Hematopoietic multipotent progenitor cell treated with erythropoietin and hydrocortisone succinate and interleukin-3 and kit ligand, for 4 days (in vitro differentiated cells): Measurements from ENCODE around the gene KLF1.
"Not testable (repeated sequence)": the region's sequence is repeated elsewhere in the genome, so short reads cannot be mapped to it uniquely, and the experiment has no call there.

Source experiments
- DNase-seq: peaks from one replicate; pipeline ENCODE4 v3.0.0-alpha.2; 2015

KLF1 gene

GRCh38 chr19:12886969-12887747, at the start of gene KLF1:
KLF1 (minus strand) TSS chr19:12887201; CDS start chr19:12887140, 61 bp downstream.
- peak; percentile 94 for DNase-seq

DNA sequence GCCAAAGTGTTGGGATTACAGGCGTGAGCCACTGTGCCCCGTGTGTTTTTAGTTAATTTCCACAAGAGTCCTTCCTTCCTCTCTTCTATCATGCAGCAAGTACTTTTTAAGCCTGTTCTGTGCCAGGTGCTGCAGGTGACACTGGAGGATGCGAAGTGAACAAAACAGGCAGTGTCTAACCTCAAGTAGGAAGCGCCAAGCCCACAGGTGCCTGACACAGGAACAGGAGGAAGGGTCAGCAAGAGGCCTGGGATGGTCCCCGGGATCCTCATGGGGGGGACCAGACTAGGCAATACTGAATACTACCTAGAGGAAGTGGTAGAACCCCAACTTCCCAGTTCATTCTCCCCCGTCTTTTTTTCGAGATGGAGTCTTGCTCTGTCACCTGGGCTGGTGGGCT, 49.6 kb upstream of the KLF1 start:
- DNase-seq, result no peak

DNA sequence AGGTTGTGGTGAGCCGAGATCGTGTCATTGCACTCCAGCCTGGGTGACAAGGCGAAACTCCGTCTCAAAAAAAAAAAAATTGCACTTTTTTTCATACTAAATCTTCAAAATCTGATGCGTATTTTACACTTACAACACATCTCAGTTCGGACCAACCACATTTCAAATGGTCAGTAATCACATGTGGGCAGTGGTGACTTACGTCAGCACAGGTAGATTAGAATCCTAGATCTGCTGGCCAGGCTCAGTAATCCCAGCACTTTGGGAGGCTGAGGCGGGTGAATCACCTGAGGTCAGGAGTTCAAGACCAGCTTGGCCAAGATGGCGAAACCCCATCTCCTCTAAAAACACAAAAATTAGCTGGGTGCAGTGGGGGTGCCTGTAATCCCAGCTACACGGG, 48.1 kb upstream of the KLF1 start:
- DNase-seq, result peak; percentile 5

- DNase-seq, result peak; percentile 97
Observed at GRCh38 chr19:12933287-12934072, 46.5 kb upstream of the KLF1 start, which contains the start of gene FARSA. FARSA (minus strand) TSS chr19:12933711; CDS start chr19:12933696, 15 bp downstream.

- DNase-seq, result peak; percentile 40
Observed at GRCh38 chr19:12932392-12933286, 45.6 kb upstream of the KLF1 start.

- peak; percentile 66 for DNase-seq
Observed at GRCh38 chr19:12930002-12930645, 43.1 kb upstream of the KLF1 start.

- DNase-seq, result no peak
Observed at GRCh38 chr19:12924621-12925310, 37.8 kb upstream of the KLF1 start.

DNA sequence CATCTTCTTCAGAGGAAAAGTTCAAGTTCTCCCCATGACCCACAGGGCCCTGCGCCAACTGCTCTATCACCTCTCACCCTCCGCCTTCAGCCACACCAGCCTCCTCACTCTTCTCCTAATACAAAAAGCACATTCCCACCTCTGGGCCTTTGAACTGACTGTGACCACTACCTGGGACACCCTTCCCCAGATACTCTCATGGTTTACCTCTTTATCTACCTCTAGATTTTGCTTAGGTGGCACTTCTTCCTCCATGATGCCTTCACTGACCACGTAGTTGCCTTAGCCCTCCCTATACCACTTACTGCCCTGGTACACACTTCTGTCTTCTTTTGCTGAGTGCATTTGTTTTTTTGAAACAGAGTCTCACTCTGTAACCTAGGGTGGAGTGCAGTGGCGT, 36.0 kb upstream of the KLF1 start:
- no peak for DNase-seq

DNA sequence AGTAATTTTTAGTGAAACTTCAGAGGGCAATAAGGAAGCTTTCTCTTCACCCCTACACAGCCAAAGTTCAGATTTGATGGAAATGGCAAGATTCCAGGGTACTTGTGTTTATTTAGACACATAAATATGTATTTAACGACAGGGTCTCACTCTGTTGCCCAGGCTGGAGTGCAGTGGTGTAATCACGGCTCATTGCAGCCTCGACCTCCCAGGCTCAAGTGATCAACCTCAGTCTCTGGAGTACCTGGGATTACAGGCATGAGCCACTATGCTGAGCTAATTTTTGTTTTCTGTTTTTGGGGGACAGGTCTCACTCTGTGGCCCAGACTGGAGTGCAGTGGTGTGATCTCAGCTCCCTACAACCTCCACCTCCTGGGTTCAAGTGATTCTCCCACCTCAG, 34.0 kb upstream of the KLF1 start:
- DNase-seq, result no peak

DNA sequence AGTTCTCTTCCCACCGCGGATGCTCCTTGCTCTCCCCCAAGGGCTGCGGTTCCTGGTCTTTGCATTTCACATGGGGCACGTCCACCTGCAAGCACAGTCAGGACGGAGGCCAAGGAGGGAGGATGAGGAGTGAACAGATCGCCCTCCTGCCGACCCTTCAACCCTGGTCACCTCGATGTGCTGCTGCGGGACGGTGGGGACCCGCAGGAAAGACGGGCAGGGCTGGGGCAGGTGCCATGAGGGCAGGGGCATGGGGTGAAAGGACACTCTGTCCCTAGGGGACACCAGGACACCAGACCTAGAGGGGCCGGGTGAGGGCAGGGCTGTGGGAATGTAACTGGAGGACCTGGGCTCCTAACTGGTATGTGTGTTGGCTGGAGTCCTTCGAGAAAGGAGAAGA, 31.3 kb upstream of the KLF1 start:
- no peak for DNase-seq

GRCh38 chr19:12915860-12916259, 28.9 kb upstream of the KLF1 start:
- not testable (repeated sequence) for DNase-seq

- peak; percentile 94 for DNase-seq
Observed at GRCh38 chr19:12913851-12914690, 27.1 kb upstream of the KLF1 start.

GRCh38 chr19:12913011-12913561, 26.1 kb upstream of the KLF1 start:
- DNase-seq, result peak; percentile 83

DNA sequence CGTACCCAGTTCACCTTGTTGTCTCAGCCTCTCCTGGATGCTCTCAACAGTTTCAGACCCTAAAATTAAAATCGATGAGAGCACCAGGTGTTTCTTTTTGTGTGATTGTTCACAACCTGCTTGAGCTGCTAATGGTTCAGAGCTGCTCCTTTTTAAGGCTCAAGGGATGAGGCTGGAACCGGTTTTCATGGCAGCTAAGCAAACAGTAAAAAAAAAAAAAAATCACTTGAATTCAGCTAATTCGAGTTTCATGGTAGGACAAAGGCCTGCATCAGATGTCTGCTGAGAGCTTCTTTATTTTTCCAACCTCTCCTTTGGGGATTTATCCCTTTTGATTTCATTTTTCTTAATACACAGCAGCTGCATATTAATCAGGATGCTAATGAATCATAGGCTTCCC, 25.6 kb upstream of the KLF1 start:
- DNase-seq, result no peak

DNA sequence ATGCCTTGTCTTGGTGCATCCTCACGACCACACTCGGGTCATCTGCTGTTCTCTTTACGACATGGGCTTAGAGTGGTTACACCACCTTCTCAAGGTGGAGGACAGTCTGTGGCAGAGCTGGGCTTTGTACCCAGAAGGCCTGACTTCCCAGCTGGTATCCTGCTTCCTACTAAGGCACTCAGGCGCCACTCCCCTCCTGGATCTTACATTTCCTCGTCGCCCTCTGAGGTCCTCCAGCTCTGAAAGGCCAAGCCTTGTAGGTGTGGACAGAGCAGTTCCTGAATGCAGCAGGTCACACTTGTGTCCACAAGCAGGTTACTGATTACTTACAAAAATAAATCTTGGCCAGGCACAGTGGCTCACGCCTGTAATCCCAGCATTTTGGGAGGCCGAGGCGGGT, 20.2 kb upstream of the KLF1 start:
- no peak for DNase-seq

GRCh38 chr19:12899891-12900518, 13.0 kb upstream of the KLF1 start:
- no peak for DNase-seq

GRCh38 chr19:12896460-12896859, 9.5 kb upstream of the KLF1 start:
- DNase-seq, result no peak

- no peak for DNase-seq
Observed at GRCh38 chr19:12893582-12893981, 6.6 kb upstream of the KLF1 start.

GRCh38 chr19:12891553-12892021, 4.6 kb upstream of the KLF1 start:
- no peak for DNase-seq
